EH (cell line): ENCODE data around the gene TRIM24.
A peak's percentile ranks its signal among the peaks of the same experiment; 100 is the strongest.
"Not testable (repeated sequence)": the region's sequence is repeated elsewhere in the genome, so short reads cannot be mapped to it uniquely, and the experiment has no call there.

Source experiments
- DNase-seq: peaks from one replicate; pipeline ENCODE4 v3.0.0-alpha.2; 2015; ENCODE audit warnings: low read depth

Gene TRIM24

GRCh38 chr7:138495485-138495884 is 35.4 kb downstream of the TRIM24 start:
- DNase-seq: no peak

- no peak for DNase-seq
Measured at GRCh38 chr7:138499340-138499739, 39.3 kb downstream of the TRIM24 start.

GRCh38 chr7:138500303-138500702 is 40.2 kb downstream of the TRIM24 start:
- not testable (repeated sequence) for DNase-seq

GRCh38 chr7:138500892-138501291 is 40.8 kb downstream of the TRIM24 start:
- no peak for DNase-seq

GRCh38 chr7:138502023-138502767 is 42.1 kb downstream of the TRIM24 start:
- no peak for DNase-seq

- DNase-seq: no peak
Measured at GRCh38 chr7:138505361-138505873, 45.4 kb downstream of the TRIM24 start.

- DNase-seq: no peak
Measured at GRCh38 chr7:138506764-138507163, 46.7 kb downstream of the TRIM24 start.

GRCh38 chr7:138510003-138510402 is 49.9 kb downstream of the TRIM24 start:
- DNase-seq: no peak

GRCh38 chr7:138512092-138512858 is 52.2 kb downstream of the TRIM24 start:
- no peak for DNase-seq

GRCh38 chr7:138512885-138513284 is 52.8 kb downstream of the TRIM24 start:
- no peak for DNase-seq

- DNase-seq: no peak
Measured at GRCh38 chr7:138513344-138513871, 53.3 kb downstream of the TRIM24 start.

- no peak for DNase-seq
Measured at GRCh38 chr7:138514044-138514443, 54.0 kb downstream of the TRIM24 start.

GRCh38 chr7:138515001-138515528 is 55.0 kb downstream of the TRIM24 start:
- no peak for DNase-seq

GRCh38 chr7:138519061-138519798 is 59.2 kb downstream of the TRIM24 start:
- DNase-seq: no peak

- no peak for DNase-seq
Measured at GRCh38 chr7:138520742-138521141, 60.7 kb downstream of the TRIM24 start.

- DNase-seq: no peak
Measured at GRCh38 chr7:138521837-138522461, 61.9 kb downstream of the TRIM24 start.

- DNase-seq: no peak
Measured at GRCh38 chr7:138524259-138524658, 64.2 kb downstream of the TRIM24 start.

- no peak for DNase-seq
Measured at GRCh38 chr7:138525757-138526156, 65.7 kb downstream of the TRIM24 start.

GRCh38 chr7:138527746-138528223 is 67.7 kb downstream of the TRIM24 start:
- peak; percentile 0 for DNase-seq

GRCh38 chr7:138536833-138537232 is 76.8 kb downstream of the TRIM24 start:
- DNase-seq: not testable (repeated sequence)

GRCh38 chr7:138538518-138538917 is 78.5 kb downstream of the TRIM24 start:
- peak; percentile 46 for DNase-seq
